T47D (cell line): ENCODE results near the gene MVB12B.

Experiments used
- DNase-seq, 2 experiments: peaks; one replicate each; pipeline versions ENCODE4 v3.0.0 to v3.0.0-alpha.2; 2011 to 2012; ENCODE audit warnings: low read depth in 1 of 2, low spot score in 1 of 2
- JUND ChIP-seq: IDR thresholded peaks from 2 replicates; pipeline ENCODE4 v1.6.1; 2012; ENCODE audit warnings: low read depth
- in situ Hi-C: cut with HindIII; loops from 2 replicates; pipeline ENCODE4 v1.10.0; 2016; ENCODE audit warnings: low sequenced_read_pairs, low pct_unique_long_range_greater_than_20kb

MVB12B gene

GRCh38 chr9:126295936-126296600, 30.6 kb upstream of the MVB12B start:
- in situ Hi-C loops: no loop called here
- no peak for TF ChIP-seq JUND

DNA sequence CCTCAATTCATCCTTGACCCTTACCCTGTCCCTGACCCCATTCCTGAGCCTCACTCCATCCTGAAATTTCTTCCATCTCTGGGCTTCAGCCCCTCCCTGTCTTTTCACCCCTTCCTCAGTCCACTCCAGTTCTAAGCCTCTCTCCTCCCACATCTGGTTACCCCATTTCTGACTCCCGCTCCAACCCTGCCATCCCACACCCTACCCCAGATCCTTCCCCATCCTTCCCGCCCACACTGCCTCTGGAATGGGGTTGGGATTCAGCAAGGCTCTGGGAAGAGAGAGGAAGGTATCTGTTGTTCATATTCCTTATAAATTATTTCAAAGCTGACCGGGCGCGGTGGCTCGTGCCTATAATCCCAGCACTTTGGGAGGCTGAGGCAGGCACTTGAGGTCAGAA, 29.9 kb upstream of the MVB12B start:
- in situ Hi-C loops: no loop called here
- DNase-seq: no peak
- no peak for TF ChIP-seq JUND

More at GRCh38 chr9:126295936-126296600, 30.6 kb upstream of the MVB12B start:
- DNase-seq: no peak

- in situ Hi-C loops: no loop called here
- no peak for TF ChIP-seq JUND
- DNase-seq: no peak
Observed at GRCh38 chr9:126297661-126298060, 29.0 kb upstream of the MVB12B start.

DNA sequence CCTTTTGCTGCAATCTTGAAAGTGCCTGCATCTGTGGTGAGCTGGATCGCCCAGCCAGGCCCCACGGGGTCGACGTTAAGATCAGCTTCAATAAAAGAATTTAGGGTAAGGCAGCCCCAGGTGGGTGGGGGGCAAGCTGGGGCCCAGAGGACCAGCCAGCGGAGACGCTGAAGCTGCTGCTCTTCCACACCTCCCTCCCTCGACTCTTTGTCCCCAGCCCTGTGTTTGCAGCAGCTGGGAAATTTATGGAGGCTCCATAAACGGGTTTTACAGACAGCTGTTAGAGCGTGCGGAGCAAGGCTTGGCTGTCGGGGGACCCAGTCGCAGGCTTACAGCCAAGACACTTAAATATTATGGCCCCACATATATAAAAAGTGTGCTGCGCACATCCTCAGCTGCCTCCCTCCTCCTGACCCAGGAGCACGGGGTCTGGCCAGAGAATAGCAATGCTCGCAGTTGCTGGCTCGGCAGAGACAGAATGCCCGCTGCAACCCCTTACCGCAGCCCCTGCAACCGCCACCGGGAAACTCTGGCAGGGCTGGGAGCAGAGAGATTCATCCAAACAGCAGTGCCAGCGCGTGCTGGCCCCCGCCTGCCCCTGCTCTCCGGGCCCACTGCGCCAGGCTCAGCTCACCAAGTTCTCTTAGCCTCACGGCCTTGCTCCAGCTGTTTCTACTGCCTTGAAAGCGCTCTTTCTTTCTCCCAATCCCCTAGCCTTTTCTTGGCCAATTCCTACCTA, 28.4 kb upstream of the MVB12B start:
- no peak for DNase-seq
- in situ Hi-C loops: no loop called here
- no peak for TF ChIP-seq JUND

DNA sequence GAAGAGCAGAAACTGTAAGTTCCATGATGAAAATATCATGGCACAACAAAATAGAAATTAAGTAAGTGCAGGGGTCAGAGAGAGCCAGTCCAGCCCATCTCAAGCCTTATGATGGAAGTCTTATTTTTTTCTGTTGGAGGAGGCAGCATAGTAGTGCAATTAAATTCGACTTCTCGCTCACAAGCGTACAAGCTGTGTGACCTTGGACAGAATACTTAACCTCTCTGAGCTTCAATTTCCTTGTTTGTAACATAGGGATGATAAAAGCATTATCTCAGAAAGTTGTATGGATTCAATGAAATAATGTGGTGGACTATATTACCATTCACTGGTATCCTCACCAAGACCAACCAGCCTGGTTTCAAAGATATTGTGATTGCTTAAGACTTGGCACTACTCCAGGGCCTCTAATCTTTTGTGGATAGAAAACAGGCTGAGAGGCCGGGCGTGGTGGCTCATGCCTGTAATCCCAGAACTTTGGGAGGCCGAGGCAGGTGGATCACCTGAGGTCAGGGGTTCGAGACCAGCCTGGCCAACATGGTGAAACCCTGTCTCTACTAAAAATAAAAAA, 26.8 kb upstream of the MVB12B start:
- no peak for TF ChIP-seq JUND
- DNase-seq: no peak
- in situ Hi-C loops: no loop called here

DNA sequence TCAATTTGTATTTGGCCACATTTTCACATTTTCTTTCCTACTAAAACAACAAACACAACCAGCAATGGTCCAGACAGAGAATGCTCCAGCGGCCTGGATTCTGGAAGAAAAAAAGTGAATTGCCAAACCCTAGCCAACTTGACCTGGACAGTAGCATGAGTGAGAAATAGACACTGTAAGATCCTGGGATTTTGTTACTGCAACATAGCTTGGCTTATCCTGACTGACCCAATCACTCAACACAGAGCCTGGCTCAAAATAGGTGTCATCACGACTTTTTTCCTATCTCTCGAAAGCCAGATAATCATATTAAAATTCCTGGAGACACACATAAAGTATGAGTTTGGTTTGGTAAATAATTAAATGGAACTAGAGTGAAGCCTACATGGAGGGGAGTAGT, 25.4 kb upstream of the MVB12B start:
- TF ChIP-seq JUND: no peak
- DNase-seq: no peak
- in situ Hi-C loops: no loop called here

DNA sequence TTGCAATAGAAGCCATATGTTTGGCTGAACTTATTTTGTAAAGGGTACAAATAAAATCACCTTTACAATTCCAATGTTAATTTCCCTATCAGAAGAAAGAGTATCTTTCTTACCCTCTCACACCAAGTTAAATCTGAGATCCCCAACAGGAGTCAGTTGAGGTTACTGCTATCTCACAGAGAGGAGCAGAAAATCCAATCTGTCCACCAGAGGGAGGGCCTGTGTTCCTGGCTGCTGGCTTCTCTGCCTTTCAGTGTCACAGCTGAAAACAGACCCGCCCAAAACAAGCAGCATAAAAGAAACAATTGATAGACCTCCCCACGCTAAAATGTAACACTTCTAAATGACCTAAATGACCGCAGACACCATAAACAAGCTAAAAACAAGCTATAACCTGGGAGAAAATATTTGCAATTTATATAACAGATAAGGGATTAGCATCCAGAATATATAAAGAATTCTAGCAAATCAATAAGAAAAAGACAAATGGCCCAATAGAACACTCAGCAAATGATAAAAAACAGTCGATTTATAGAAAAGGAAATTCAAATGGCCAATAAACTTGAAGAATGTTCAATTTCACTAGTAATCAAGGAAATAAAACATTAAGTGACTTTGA, 24.5 kb upstream of the MVB12B start:
- DNase-seq: peak; percentile 71 to 75
- no peak for TF ChIP-seq JUND
- in situ Hi-C loops: no loop called here

GRCh38 chr9:126302730-126303129, 23.9 kb upstream of the MVB12B start:
- no peak for TF ChIP-seq JUND
- in situ Hi-C loops: no loop called here
- no peak for DNase-seq

DNA sequence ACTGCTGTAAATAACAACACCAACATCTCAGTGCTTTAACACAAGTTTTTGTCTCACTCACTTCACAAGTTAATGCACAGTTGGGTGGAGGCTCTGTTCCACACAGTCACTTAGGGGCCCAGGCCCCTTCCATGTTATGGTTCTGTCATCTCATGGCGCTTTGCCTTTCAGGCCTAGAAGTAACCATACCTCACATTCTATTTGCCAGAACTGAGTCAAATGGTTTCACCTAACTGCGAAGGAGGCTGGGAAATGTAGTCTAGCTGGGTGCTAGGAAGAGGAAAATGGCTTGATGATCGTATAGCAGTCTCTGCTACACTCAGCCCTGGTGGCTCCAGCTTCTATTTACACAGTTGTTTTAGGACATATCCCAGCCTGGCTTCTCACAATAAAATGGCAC, 23.1 kb upstream of the MVB12B start:
- no peak for TF ChIP-seq JUND
- peak; percentile 37 to 71 for DNase-seq
- in situ Hi-C loops: no loop called here

DNA sequence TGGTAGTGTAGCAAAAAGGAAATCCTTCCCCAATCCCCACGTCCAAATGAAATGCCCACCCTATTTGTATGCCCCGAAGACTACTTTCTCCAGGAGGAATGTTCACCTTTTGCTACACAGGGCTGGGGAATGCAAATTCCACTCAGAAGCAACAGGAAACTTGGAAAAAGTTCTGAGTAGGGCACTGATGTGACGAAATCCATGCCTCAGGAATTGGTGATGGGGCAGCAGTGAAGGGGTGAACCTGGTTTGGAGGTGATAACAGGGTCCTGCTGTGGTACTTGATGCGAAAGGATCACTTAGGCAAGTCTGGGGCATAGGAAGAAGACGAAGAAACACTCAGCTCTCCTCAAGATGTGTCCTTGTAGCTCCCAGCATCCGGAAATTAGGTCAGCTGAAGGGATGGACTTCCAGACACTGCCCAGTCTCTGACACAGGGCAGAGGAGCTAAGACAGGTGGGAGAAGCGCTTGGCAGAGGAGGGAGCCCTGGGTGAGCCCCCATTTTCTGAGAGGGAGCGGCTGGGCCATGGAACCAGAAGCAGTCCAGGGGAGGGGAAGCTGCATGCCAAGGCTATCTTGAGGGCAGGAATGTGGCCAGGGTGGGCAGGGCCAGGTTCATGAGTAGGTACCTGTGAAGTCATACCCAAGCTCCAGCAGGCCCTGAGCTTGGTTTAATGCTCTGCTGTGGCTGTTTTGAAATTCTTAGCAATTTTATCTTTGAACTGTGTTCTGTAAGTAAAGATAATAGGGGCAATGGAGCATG, 22.2 kb upstream of the MVB12B start:
- in situ Hi-C loops: no loop called here
- DNase-seq: no peak
- no peak for TF ChIP-seq JUND

DNA sequence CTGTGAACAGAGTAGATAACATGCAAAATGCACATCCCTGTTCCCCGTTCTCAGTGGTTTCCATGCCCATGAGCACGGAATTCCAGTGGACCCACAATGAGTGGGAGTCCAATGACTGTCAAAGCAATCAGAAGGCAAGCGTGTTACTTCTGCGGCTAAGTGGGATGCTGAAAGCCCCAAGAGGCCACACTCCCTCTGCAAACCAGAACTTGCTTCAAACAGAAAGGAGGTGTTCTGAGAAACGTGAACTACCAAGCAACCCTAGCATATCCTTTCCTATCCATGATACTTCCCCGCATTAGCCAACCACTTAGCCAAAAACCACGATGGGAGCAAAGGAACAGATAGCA, 21.7 kb upstream of the MVB12B start:
- TF ChIP-seq JUND: no peak
- DNase-seq: no peak
- in situ Hi-C loops: no loop called here

DNA sequence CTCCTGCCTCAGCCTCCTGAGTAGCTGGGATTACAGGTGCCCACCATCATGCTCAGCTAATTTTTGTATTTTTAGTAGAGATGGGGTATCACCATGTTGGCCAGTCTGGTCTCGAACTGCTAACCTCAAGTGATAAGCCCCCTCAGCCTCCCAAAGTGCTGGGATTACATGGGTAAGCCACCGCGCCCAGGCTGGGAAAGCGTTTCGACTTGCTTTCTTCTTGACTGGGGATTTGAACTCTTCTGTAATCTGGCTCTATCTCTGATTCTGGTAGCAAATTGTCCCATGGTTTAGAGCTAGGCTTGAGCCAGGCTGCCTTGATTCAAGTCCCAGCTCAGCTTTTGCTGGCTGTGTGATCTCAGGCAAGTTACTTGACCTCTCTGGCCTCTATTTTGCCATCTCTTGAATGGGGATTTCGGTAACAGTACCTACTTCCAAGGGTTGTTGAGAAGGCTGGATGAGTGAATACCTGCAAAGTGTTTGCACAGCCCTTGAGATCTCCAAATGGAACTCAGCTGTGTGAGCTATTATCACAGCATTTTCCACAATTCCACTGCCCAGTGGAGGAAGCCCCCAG, 20.5 kb upstream of the MVB12B start:
- in situ Hi-C loops: no loop called here

More for the DNA sequence above, 20.5 kb upstream of the MVB12B start:
- no peak for DNase-seq
- no peak for TF ChIP-seq JUND
